ENCODE results near the gene DISP3.

The DISP3 gene

GRCh38 chr1:11486231-11487009 lies 7.5 kb downstream of the DISP3 start:
- DNase-seq, result no peak

- DNase-seq, result no peak
Observed at GRCh38 chr1:11487196-11487751, 8.3 kb downstream of the DISP3 start.

- DNase-seq, result no peak
Observed at GRCh38 chr1:11488201-11488770, 9.3 kb downstream of the DISP3 start.

DNA sequence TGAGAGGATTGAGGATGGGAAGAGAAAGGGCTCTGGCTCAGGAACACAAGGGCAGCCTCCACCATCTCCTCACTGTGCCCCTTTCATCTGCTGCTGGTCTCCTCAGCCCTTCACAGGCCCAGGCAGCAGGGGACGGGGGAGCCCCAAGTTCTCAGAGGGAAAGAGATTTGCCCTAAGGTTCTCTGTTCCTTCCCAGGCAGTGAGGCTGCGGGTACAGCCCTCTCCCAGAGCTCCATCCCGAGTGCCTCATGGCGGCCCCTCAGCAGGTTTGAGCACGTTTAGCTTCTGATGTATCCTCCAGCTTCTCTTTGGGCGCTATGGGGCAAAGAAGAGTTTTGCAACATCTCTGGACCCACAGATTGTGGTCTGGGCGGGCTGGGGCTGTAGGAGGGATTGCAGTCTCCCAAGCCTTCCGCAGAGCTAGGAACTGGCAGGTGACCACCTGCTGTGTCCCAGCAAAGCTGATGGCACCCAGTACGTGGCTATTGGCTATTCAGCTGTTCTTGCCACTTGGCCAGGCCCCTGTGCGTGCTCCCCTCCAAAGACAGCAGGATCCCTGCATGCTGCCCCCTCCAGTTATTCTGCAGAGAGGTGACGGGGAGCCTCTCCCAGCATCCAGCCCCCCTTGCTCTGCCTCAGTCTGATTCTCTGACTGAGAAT lies 10.1 kb downstream of the DISP3 start:
- DNase-seq, result no peak

- no peak for DNase-seq
Observed at GRCh38 chr1:11492235-11492634, 13.3 kb downstream of the DISP3 start.

GRCh38 chr1:11493972-11494655 lies 15.2 kb downstream of the DISP3 start:
- no peak for DNase-seq

- DNase-seq, result no peak
Observed at GRCh38 chr1:11494771-11495170, 15.8 kb downstream of the DISP3 start.

- no peak for DNase-seq
Observed at GRCh38 chr1:11495579-11495978, 16.6 kb downstream of the DISP3 start.

DNA sequence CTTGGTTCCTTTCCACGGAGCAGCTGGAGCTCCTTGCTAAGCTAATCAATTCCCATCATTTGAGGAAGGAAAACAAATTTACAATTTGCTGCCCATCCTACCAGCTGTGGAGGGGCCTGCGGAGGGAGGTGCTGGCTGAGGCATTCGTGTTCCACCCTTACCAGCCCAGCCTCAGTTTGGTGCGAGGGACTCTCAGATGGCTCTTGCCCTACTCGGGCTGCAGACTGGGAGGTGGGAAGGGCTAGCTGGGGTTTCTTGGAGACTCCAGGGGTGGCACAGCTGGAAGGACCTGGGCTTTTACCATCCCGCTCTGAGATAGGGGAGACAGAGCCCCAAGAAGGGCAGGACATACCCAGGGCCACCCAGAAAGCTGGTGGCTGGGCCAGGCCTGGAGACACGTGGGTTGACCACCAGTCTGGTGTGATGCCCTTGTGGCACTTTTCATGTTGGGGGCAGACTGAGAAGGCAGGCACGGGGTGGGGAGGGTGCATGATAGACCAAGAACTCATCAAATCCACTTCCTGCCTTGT lies 17.7 kb downstream of the DISP3 start:
- DNase-seq, result no peak

- DNase-seq, result no peak
Observed at GRCh38 chr1:11498956-11499594, 20.1 kb downstream of the DISP3 start.

- no peak for DNase-seq
Observed at GRCh38 chr1:11499601-11500331, 20.8 kb downstream of the DISP3 start.

DNA sequence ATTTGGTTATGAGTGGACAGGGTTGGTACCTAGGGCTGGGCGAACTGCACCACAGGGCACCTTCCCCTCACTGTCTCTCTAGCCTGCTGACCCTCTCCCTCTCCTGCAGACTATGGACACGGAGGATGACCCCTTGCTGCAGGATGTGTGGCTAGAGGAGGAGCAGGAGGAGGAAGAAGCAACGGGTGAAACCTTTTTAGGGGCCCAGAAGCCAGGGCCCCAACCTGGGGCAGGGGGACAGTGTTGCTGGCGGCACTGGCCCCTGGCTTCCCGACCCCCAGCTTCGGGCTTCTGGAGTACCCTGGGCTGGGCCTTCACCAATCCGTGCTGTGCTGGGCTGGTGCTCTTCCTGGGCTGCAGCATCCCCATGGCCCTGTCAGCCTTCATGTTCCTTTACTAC lies 21.9 kb downstream of the DISP3 start:
- no peak for DNase-seq

- no peak for DNase-seq
Observed at GRCh38 chr1:11501491-11501897, 22.5 kb downstream of the DISP3 start.

- DNase-seq, result no peak
Observed at GRCh38 chr1:11501906-11502485, 23.0 kb downstream of the DISP3 start.

GRCh38 chr1:11502516-11502915 lies 23.6 kb downstream of the DISP3 start:
- DNase-seq, result no peak

GRCh38 chr1:11504599-11504998 lies 25.6 kb downstream of the DISP3 start:
- DNase-seq, result no peak

DNA sequence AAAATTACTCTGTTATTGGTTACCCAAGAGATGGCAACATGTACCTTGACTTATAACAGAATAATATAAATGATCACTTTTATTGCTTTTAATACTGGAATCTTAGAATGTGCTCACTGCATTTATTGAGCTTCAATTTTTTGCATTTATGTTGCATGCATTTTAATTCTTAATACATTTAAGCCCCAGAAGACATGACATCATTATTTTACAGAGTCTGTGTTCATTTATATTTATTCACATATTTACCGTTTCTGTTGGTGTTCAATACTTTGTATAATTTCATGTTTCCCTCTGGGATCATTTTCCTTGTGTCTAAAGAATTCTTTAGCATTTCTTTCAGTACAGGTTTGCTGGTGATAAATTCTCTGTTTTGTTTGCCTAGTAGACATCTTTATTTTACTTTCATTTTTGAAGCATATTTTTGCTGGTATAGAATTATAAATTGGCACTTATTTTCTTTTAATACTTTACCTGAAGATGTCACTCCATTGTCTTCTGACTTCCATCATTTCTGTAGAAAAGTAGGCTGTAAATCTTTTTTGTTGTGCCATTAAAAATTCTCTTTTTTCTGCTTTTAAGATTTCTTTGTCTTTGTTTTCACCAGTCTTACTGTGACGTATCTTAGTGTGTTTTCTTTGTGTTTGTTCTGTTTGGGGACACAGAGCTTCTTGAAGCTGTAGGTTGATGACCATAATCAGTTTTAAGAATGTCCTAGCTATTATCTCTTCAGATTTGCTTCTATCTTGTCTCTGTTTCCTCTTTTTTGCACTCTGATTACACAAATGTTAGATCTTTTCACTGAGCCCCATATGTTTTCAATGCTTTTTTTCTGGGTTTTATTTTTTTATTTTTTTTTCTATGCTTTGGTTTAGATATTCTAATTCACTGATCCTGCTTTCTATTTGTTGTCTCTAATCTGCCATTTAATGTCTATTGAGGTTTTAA lies 26.9 kb downstream of the DISP3 start:
- DNase-seq, result no peak

DNA sequence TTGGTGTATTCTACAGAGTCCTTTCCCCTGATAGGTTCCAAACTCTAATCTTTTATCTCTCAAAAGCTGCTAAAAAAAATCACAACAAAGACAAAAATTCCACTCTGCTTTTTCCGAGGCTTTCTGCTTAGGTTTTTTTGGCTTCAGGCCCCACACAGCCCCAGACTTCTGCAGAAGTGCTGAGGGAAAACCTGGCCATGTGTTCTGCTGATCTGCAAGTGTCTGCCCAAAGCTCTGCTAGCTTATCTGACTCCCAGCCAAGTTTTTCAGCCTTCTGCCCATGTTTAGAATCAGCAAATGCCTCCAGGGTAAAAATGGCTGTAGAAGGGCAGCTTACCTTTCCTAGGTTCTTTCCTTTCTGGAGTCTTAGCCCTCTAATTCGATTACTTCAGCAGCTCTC lies 28.4 kb downstream of the DISP3 start:
- no peak for DNase-seq

GRCh38 chr1:11513681-11514080 lies 34.7 kb downstream of the DISP3 start:
- no peak for DNase-seq

GRCh38 chr1:11514366-11514765 lies 35.4 kb downstream of the DISP3 start:
- DNase-seq, result no peak

Measured in right kidney (tissue), 1 donor.